Measurements from ENCODE around the gene POLR3A. TPM values are rescaled to one million over a fixed set of nuclear protein-coding genes. Genes with fewer than 3 reads are reported as not detected.
"Not testable (repeated sequence)": the region's sequence is repeated elsewhere in the genome, so short reads cannot be mapped to it uniquely, and the experiment has no call there.

POLR3A gene
- 10.7 and 11.5 TPM in 2 replicates for total RNA-seq

- peak; percentile 99 for DNase-seq (ENCODE audit: low read depth in 2 of 2)
Observed at GRCh38 chr10:78029269-78030226, at the start of gene POLR3A. TSS of gene POLR3A (minus strand) at chr10:78029515. CDS start at chr10:78029407, 108 bp downstream.

- DNase-seq (ENCODE audit: low read depth in 2 of 2), result no peak
Observed at GRCh38 chr10:78078539-78079330, 49.4 kb upstream of the POLR3A start.

- not testable (repeated sequence) for DNase-seq (ENCODE audit: low read depth in 2 of 2)
Observed at GRCh38 chr10:78075806-78076205, 46.5 kb upstream of the POLR3A start.

GRCh38 chr10:78072504-78072903 lies 43.2 kb upstream of the POLR3A start:
- no peak for DNase-seq (ENCODE audit: low read depth in 2 of 2)

- no peak for DNase-seq (ENCODE audit: low read depth in 2 of 2)
Observed at GRCh38 chr10:78071857-78072179, 42.5 kb upstream of the POLR3A start.

GRCh38 chr10:78071140-78071856 lies 42.0 kb upstream of the POLR3A start:
- DNase-seq (ENCODE audit: low read depth in 2 of 2), result no peak

GRCh38 chr10:78070726-78071125 lies 41.4 kb upstream of the POLR3A start:
- DNase-seq (ENCODE audit: low read depth in 2 of 2), result no peak

GRCh38 chr10:78070064-78070463 lies 40.7 kb upstream of the POLR3A start:
- DNase-seq (ENCODE audit: low read depth in 2 of 2), result not testable (repeated sequence)

- no peak for DNase-seq (ENCODE audit: low read depth in 2 of 2)
Observed at GRCh38 chr10:78069151-78069550, 39.8 kb upstream of the POLR3A start.

- DNase-seq (ENCODE audit: low read depth in 2 of 2), result no peak
Observed at GRCh38 chr10:78066728-78067430, 37.6 kb upstream of the POLR3A start.

- DNase-seq (ENCODE audit: low read depth in 2 of 2), result no peak
Observed at GRCh38 chr10:78066012-78066411, 36.7 kb upstream of the POLR3A start.

- DNase-seq (ENCODE audit: low read depth in 2 of 2), result no peak
Observed at GRCh38 chr10:78065611-78066010, 36.3 kb upstream of the POLR3A start.

GRCh38 chr10:78064919-78065318 lies 35.6 kb upstream of the POLR3A start:
- DNase-seq (ENCODE audit: low read depth in 2 of 2), result not testable (repeated sequence)

GRCh38 chr10:78063236-78063635 lies 33.9 kb upstream of the POLR3A start:
- no peak for DNase-seq (ENCODE audit: low read depth in 2 of 2)

- no peak for DNase-seq (ENCODE audit: low read depth in 2 of 2)
Observed at GRCh38 chr10:78062296-78062695, 33.0 kb upstream of the POLR3A start.

GRCh38 chr10:78059906-78060702 lies 30.8 kb upstream of the POLR3A start:
- DNase-seq (ENCODE audit: low read depth in 2 of 2), result no peak

- no peak for DNase-seq (ENCODE audit: low read depth in 2 of 2)
Observed at GRCh38 chr10:78058562-78058961, 29.2 kb upstream of the POLR3A start.

- DNase-seq (ENCODE audit: low read depth in 2 of 2), result peak in 1 of 2 donors; percentile 69
Observed at GRCh38 chr10:78053211-78053868, 24.0 kb upstream of the POLR3A start.

- DNase-seq (ENCODE audit: low read depth in 2 of 2), result no peak
Observed at GRCh38 chr10:78049851-78050250, 20.5 kb upstream of the POLR3A start.

Data from lung microvascular endothelial cell (primary cell).